Prostate gland (tissue), 2 donors: ENCODE results near the gene EHMT2.

Experiments used
- CTCF ChIP-seq, 4 experiments: fragments of 200-600 bp in 2 of 4; fragments of 450-650 bp in 2 of 4; sonication (generic) in 2 of 4; IDR thresholded peaks; 1 replicate in 3 of 4; 2 replicates in 1 of 4; pipeline ENCODE4 v1.5.1; 2016 to 2019; ENCODE audit warnings: antibody characterized with exemption in 4 of 4, mild to moderate bottlenecking in 2 of 4, moderate library complexity in 2 of 4
- POLR2A ChIP-seq: fragments of 450-650 bp; IDR thresholded peaks from one replicate; pipeline ENCODE4 v1.6.1; 2016; ENCODE audit warnings: antibody characterized with exemption, mild to moderate bottlenecking
- POLR2AphosphoS5 ChIP-seq: sonication (generic); formaldehyde crosslinking; IDR thresholded peaks from one replicate; pipeline ENCODE4 v1.6.1; 2017; ENCODE audit warnings: antibody characterized with exemption

GRCh38 chr6:31915351-31915750 lies 17.9 kb upstream of the EHMT2 start:
- TF ChIP-seq POLR2A (no peak), CTCF (IDR thresholded peaks at IDR 0.05) (no peak), POLR2AphosphoS5 (no peak)
